IPS-11a (cell line): ENCODE measurements around the gene CCDC121.

ENCODE experiments used
- H3K4me3 ChIP-seq: one replicate; pipeline ENCODE4 v1.5.1; 2013; ENCODE audit warnings: low read depth, low read length, control low read depth

CCDC121 gene

DNA sequence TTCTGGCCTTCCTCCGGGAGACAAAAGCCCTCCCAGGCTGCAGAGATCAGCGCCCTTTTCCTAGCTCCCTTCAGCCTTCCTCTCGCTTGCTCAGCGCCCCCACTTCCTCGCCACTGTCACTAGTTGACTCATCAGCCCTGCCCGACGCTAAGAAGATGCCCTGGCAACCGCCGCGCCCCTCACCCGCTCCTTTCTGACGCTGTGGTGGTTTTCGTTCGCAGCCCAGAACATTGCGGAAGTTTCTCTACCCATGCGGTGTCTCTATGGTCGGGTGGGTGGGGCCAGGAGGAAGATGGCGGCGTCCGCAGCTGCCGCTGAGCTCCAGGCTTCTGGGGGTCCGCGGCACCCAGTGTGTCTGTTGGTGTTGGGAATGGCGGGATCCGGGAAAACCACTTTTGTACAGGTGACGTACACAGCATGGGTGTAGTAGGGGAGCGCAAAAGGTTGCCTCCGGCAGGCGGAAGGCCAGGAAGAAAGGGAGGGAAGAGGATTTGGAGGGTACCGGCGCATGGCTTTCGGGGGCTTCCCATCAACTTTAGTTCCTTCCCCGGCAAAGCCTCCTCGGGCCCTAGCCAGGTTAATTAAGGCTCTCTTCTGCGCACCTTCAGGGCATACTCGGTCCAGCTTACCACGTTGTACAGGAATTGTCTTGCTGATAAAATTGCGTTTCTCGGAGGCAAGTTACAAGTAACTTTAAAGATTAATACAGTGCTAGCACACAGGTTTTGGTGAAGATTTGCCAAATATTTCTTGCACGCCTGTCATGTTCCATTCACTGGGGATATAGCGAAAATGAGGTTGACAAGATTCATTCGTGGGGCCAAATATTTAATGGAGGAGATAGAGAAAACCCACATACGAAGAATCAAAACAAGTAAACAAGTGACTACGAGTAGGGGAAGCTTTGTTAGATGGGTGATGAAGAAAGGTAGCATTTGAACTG lies at the start of gene CCDC121, which contains the start of gene GPN1:
Gene CCDC121 (minus strand): TSS at position 246 of the 943 bp plus-strand sequence. CDS start 1,213 bp downstream, outside the sequence.
Gene GPN1 (plus strand): TSS at position 284 of the 943 bp plus-strand sequence. CDS start 9 bp downstream, at position 293.
- H3K4me3 ChIP-seq, result peak within 1 kb of the TSS; percentile 92

- no peak overlapping the region for H3K4me3 ChIP-seq
Measured at GRCh38 chr2:27672723-27673486, 44.1 kb upstream of the CCDC121 start.

GRCh38 chr2:27671235-27671634 lies 42.4 kb upstream of the CCDC121 start:
- H3K4me3 ChIP-seq, result no peak overlapping the region

DNA sequence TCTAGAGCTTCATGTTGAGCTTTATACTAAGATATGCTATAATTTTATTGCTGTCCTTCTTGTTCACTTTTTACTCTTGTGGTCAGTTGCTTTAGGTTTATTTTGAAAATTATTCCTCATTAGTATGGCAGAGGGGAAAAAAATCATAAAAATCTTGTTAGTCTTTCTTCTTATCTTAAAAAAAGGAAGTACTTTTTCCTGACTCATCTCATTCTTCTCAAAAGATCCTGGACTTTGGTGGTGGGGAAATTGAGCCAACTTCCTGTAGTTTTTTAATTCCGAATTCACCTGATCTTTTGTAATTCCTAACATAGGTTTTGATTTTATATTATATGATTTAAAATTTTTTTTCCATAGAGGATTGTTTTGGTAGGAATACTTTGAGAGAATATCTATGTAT lies 38.6 kb upstream of the CCDC121 start:
- no peak overlapping the region for H3K4me3 ChIP-seq

- peak overlapping the region; percentile 98 for H3K4me3 ChIP-seq
Measured at GRCh38 chr2:27664622-27665363, 36.0 kb upstream of the CCDC121 start.

- peak overlapping the region; percentile 98 for H3K4me3 ChIP-seq
Measured at GRCh38 chr2:27664154-27664574, 35.4 kb upstream of the CCDC121 start.

DNA sequence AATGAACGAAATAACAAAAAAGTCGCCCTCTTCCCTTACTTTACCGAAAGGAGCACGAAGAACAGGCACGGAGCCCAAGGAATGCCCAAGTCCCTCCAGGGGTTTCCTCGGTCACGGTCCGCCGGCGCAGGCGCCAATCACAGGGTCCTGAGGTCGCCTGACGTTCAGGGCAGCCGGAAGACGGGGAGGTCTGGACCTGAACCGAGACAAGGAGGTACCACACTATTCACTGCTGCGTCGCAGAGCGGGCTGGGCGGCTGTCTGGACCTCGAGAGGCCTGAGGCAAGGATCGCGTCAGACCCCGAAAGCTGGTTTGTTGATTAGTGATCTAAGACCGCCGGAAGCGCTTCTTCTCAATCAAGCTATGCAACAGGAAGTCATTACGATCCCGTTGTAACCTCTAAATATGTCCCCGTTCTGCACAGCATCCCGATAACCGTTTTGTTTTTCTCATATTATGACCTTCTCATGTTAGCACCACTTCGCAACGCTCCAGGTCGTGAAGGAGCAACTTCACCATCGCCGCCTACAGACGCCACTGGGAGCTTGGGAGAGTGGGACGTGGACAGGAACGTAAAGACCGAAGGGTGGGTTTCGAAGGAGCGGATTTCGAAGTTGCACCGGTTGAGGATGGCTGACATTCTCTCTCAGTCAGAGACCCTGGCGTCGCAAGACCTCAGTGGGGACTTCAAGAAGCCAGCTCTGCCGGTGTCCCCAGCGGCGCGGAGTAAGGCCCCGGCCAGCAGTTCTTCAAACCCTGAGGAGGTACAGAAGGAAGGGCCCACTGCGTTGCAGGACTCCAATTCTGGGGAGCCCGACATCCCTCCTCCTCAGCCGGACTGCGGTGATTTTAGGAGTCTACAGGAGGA lies 34.7 kb upstream of the CCDC121 start, which contains the start of the genes SLC4A1AP and SUPT7L:
Gene SLC4A1AP (plus strand): TSS at position 605 of the 869 bp plus-strand sequence. CDS start 26 bp downstream, at position 631.
Gene SUPT7L (minus strand): TSS at position 330 of the 869 bp plus-strand sequence. CDS start 1,422 bp downstream, outside the sequence.
- H3K4me3 ChIP-seq, result peak within 1 kb of the TSS; percentile 98

- no peak overlapping the region for H3K4me3 ChIP-seq
Measured at GRCh38 chr2:27661371-27661770, 32.6 kb upstream of the CCDC121 start.

GRCh38 chr2:27655155-27655951 lies 26.5 kb upstream of the CCDC121 start:
- no peak overlapping the region for H3K4me3 ChIP-seq

DNA sequence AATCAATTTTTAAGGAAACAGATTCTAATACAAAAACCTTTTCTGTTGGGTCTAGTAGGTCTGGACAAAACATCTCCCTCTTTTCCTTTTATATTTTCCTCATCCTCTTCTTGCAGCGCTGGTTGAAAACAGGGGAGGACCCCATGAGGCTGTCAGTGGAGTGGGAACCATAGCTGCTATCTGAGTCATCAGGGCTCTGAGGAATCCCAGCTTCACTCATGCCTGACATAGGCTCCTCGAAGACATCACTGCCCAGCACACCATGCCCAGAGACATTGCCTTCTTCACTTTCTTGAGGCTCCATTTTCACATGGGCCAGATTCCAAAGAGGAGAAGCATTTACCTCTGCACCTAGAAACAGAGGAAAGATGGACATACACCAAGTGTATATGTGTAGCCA lies 24.6 kb upstream of the CCDC121 start:
- no peak overlapping the region for H3K4me3 ChIP-seq

GRCh38 chr2:27652790-27653189 lies 24.0 kb upstream of the CCDC121 start:
- H3K4me3 ChIP-seq, result no peak overlapping the region

DNA sequence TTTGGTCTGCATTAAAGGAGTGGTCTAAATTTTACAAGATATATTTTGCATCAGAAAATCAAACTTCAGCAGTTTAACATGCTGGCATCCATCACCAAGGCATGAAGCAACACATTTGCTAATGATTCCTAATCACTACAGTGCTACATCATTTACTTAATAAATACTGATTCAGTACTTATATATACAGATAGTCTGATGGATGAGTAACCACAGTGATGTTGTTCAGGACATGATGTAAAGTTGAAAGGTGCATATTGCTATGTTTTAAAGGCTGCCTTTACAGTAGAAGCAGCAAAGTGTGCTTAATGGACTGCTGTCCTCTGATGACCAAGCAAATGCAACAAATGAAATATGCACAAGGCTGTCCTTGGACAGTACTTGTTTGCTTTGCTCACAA lies 23.5 kb upstream of the CCDC121 start:
- no peak overlapping the region for H3K4me3 ChIP-seq

- no peak overlapping the region for H3K4me3 ChIP-seq
Measured at GRCh38 chr2:27651056-27651455, 22.2 kb upstream of the CCDC121 start.

DNA sequence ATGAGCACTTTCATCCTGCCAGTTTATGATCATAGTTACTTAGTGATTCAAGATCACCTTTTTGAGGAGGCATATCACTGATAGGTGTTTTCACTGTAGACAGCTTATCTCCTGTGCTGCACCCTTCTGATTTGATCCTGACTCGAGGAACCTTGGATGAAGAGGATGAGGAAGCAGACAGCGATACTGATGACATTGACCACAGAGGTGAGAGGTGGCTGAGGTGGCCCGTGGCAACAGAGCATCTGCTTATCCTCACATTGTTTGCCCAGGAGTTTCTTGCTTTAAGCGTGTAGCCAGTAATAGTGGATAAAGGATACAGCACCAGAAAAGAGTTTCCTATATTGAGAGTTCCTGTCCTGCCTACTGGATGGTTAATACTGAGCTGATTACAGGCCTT lies 18.9 kb upstream of the CCDC121 start:
- no peak overlapping the region for H3K4me3 ChIP-seq

DNA sequence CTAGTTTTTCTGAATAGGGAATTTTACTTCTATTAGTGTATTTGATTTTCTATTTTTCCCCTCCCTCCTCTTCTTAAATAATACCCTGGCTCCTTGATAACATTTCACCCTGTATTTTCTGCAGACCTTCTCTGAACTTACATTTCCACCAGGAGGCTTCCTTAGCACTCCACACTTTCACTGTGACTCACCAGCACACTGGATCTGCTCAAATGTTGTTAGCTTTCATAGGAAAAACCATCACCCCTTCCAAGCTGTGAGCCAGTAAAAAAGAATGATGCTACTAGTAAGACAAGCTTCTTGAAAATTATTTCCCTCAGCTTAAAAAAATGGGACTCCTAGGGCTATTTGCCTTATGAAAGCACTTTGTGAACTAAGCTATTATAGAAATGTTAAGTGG lies 18.5 kb upstream of the CCDC121 start:
- H3K4me3 ChIP-seq, result no peak overlapping the region

DNA sequence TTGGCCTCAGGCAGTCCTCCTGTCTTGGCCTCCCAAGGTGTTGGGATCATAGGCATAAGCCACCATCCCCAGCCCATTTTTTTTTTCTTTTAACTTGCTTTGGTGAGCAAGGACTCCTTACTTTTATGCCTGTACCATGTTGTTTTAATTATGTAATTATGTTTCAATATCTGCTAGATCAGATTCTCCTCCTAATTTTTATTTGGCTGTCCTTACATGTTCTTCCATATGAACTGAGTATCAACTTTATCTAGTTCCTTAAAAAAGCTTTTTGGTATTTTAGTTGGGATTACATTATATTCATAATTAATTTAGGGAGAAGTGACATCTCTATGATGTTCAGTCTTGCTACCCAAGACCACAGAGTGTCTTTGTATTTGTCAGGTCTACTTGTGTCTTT lies 16.4 kb upstream of the CCDC121 start:
- no peak overlapping the region for H3K4me3 ChIP-seq

DNA sequence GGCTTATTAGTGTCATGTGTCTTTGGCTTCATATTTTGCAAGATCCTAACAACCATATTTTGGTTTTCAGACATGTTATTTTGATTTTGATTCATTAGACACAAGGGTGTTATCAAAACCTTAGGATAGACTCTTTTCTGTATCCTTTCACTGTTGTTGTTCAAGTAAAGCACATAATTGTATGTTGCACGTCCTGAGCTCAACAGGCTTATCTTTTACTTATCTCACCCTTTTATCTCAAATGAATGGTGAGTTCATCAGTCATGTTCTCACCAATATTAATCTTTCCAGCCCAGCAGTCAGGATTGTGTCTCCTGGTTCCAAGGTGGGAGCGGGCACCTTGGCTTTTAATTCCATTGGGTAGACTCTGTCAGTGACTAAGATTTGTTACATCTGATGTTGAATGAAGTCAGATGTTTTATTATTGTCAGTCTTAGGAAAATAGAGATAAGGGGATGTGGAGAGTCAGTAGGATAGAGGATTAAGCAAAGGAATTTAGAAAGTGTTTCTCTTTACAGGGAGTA lies 12.0 kb upstream of the CCDC121 start:
- no peak overlapping the region for H3K4me3 ChIP-seq

DNA sequence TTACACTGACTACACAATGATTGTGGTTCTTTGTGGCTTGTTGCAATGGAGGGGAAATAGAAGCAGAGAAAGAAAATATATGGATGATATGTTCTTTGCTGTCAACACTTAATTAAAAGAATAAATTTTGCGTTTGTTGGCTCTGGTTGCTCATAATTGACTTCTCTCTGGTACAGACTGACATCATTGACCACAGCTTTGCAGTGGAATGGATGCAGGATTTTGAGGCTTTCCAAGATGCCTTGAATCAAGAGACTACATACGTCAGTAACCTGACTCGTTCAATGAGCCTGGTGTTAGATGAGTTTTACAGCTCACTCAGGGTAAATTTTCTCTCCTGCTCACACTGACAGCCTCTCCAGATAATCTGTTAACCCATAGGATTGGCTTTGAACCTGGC lies 9.9 kb upstream of the CCDC121 start:
- no peak overlapping the region for H3K4me3 ChIP-seq
